Sigmoid colon (tissue), 4 donors: ENCODE results near the gene UBQLN4.

Experiments used
- CTCF ChIP-seq, 4 experiments: fragments of 450-650 bp in 3 of 4; fragments of 200-600 bp in 1 of 4; IDR thresholded peaks; one replicate each; pipeline ENCODE4 v1.5.1; 2016 to 2019; ENCODE audit warnings: antibody characterized with exemption in 4 of 4, mild to moderate bottlenecking in 3 of 4, moderate library complexity in 2 of 4
- EP300 ChIP-seq, 4 donors: sonication (generic); formaldehyde crosslinking; IDR thresholded peaks; one replicate each; pipeline ENCODE4 v1.6.1; 2017; ENCODE audit warnings: antibody characterized with exemption in 4 of 4
- POLR2A ChIP-seq, 2 donors: fragments of 450-650 bp; IDR thresholded peaks; one replicate each; pipeline ENCODE4 v1.6.1; 2016; ENCODE audit warnings: antibody characterized with exemption in 2 of 2, mild to moderate bottlenecking in 2 of 2, moderate library complexity in 2 of 2

GRCh38 chr1:156025876-156026275 is 27.7 kb downstream of the UBQLN4 start:
- TF ChIP-seq EP300 (IDR thresholded peaks at IDR 0.05) = no peak
- TF ChIP-seq POLR2A (IDR thresholded peaks at IDR 0.05) = no peak
- TF ChIP-seq CTCF (IDR thresholded peaks at IDR 0.05) = no peak
